ENCODE results near the gene VWA3A. TPM values are rescaled to one million over a fixed set of nuclear protein-coding genes. Genes with fewer than 3 reads are reported as not detected.

Gene VWA3A
- polyA plus RNA-seq, 2 of the 4 experiments (the other 2 are of a cell fraction): 0.17 TPM; not detected in 1

- TF ChIP-seq CHD4 (IDR thresholded peaks at IDR 0.05; ENCODE audit: borderline replicate concordance) (no peak), NR3C1 (IDR thresholded peaks at IDR 0.05) (no peak), MAFK (IDR thresholded peaks at IDR 0.05; ENCODE audit: partially characterized antibody) (no peak), EP300 (IDR thresholded peaks at IDR 0.05) (no peak), MYC (IDR thresholded peaks at IDR 0.05; ENCODE audit: borderline replicate concordance, low read length) (no peak), CHD2 (IDR thresholded peaks at IDR 0.05; ENCODE audit: low read length, partially characterized antibody) (no peak), POLR2A (IDR thresholded peaks at IDR 0.05; ENCODE audit: low read length) (no peak)
- TF ChIP-seq, protein P1, sequence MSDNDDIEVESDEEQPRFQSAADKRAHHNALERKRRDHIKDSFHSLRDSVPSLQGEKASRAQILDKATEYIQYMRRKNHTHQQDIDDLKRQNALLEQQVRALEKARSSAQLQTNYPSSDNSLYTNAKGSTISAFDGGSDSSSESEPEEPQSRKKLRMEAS (IDR thresholded peaks at IDR 0.05): no peak
- TF ChIP-seq, protein P2, sequence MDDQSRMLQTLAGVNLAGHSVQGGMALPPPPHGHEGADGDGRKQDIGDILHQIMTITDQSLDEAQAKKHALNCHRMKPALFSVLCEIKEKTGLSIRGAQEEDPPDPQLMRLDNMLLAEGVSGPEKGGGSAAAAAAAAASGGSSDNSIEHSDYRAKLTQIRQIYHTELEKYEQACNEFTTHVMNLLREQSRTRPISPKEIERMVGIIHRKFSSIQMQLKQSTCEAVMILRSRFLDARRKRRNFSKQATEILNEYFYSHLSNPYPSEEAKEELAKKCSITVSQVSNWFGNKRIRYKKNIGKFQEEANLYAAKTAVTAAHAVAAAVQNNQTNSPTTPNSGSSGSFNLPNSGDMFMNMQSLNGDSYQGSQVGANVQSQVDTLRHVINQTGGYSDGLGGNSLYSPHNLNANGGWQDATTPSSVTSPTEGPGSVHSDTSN (IDR thresholded peaks at IDR 0.05): no peak
These were observed 11.3 kb upstream of the VWA3A start (continued) for GRCh38 chr16:22081050-22081449.

- no peak for FAIRE-seq
- CTCF ChIA-PET: no interaction called here
- no peak overlapping the region for H3K4me3 ChIP-seq
- 90% methylated on average over 1 of the region's 1 CpG for WGBS (ENCODE audit: missing lambda C conversion rate)
- no peak overlapping the region for H3K27ac ChIP-seq
- H3K4me2 ChIP-seq: no peak overlapping the region
- DNase-seq (ENCODE audit: low read depth in 1 of 2, low spot score in 1 of 2): no peak
- no peaks in the 10 kb centered on the region for H3K4me1 ChIP-seq
- no peaks in the 10 kb centered on the region for H3K9me3 ChIP-seq
- TF ChIP-seq CBX2 (IDR thresholded peaks at IDR 0.05; ENCODE audit: borderline replicate concordance, low read depth): no peak
- no peak for TF ChIP-seq ZNF302 (CRISPR knock-in tag; IDR thresholded peaks at IDR 0.05)
- TF ChIP-seq ESRRA (IDR thresholded peaks at IDR 0.05; ENCODE audit: borderline replicate concordance, low read length): no peak
- no peak for TF ChIP-seq BHLHE40 (IDR thresholded peaks at IDR 0.05; ENCODE audit: low read depth, low read length)
- TF ChIP-seq CTCF (IDR thresholded peaks at IDR 0.05): no peak
- TF ChIP-seq EHMT2 (IDR thresholded peaks at IDR 0.05; ENCODE audit: low read depth): no peak
- TF ChIP-seq, protein P3, sequence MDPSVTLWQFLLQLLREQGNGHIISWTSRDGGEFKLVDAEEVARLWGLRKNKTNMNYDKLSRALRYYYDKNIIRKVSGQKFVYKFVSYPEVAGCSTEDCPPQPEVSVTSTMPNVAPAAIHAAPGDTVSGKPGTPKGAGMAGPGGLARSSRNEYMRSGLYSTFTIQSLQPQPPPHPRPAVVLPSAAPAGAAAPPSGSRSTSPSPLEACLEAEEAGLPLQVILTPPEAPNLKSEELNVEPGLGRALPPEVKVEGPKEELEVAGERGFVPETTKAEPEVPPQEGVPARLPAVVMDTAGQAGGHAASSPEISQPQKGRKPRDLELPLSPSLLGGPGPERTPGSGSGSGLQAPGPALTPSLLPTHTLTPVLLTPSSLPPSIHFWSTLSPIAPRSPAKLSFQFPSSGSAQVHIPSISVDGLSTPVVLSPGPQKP (IDR thresholded peaks at IDR 0.05; ENCODE audit: low read depth, low read length): no peak
- no peak for TF ChIP-seq HMGXB4 (CRISPR knock-in tag; IDR thresholded peaks at IDR 0.05; ENCODE audit: borderline replicate concordance)
- TF ChIP-seq MAFK (IDR thresholded peaks at IDR 0.05; ENCODE audit: partially characterized antibody): no peak
- ATAC-seq: no peak
- POLR2A ChIA-PET: no interaction called here
These were observed 5.9 kb upstream of the VWA3A start for GRCh38 chr16:22086440-22086839.

GRCh38 chr16:22088642-22089041, 3.7 kb upstream of the VWA3A start:
- no peak for FAIRE-seq
- ChIA-PET CTCF (interaction anchor here (2.4 to 3.4 kb wide), 2 partner anchors 10 to 11 kb away, joined by 20 to 46 read pairs; no protein-coding TSS in a partner anchor), POLR2A (no interaction called here)
- TF ChIP-seq RCOR1 (IDR thresholded peaks at IDR 0.05; ENCODE audit: low read depth, low read length) (no peak), JUNB (IDR thresholded peaks at IDR 0.05) (no peak), CHD4 (IDR thresholded peaks at IDR 0.05; ENCODE audit: borderline replicate concordance) (no peak), TP53 (CRISPR knock-in tag; IDR thresholded peaks at IDR 0.05) (no peak), SREBF2 (IDR thresholded peaks at IDR 0.05) (no peak), ATOH8 (CRISPR knock-in tag; IDR thresholded peaks at IDR 0.05; ENCODE audit: low read depth) (no peak), RNF2 (IDR thresholded peaks at IDR 0.05; ENCODE audit: borderline replicate concordance, low read depth) (no peak), HES2 (IDR thresholded peaks at IDR 0.05) (no peak), CEBPB (IDR thresholded peaks at IDR 0.05) (no peak), ZFP36 (IDR thresholded peaks at IDR 0.05; ENCODE audit: borderline replicate concordance, partially characterized antibody) (no peak), NFE2L2 (conservative IDR thresholded peaks at IDR 0.05; ENCODE audit: low read length) (no peak), HMGXB4 (CRISPR knock-in tag; IDR thresholded peaks at IDR 0.05; ENCODE audit: borderline replicate concordance) (no peak), HEYL (CRISPR knock-in tag; IDR thresholded peaks at IDR 0.05) (no peak)

More at GRCh38 chr16:22088642-22089041, 3.7 kb upstream of the VWA3A start:
- Histone ChIP-seq H3K4me2 (no peak overlapping the region), H3K4me3 (no peak overlapping the region), H3K4me1 (no peaks in the 10 kb centered on the region), H3K27ac (no peak overlapping the region), H3K9me3 (no peaks in the 10 kb centered on the region)
- 87% methylated on average over 1 of the region's 1 CpG for WGBS (ENCODE audit: missing lambda C conversion rate)
- no peak for ATAC-seq
- DNase-seq (ENCODE audit: low read depth in 1 of 2, low spot score in 1 of 2): no peak

Data from A549 (cell line).